Activated CD8-positive, alpha-beta T cell treated with anti-CD3 and anti-CD28 coated beads for 36 hours (primary cell): ENCODE results near the gene CRAT. TPM values are rescaled to one million over a fixed set of nuclear protein-coding genes. Genes with fewer than 3 reads are reported as not detected.

Source experiments
- ATAC-seq: fragments of 200-7000 bp; cut with Tn5 transposase; one replicate; pipeline ENCODE4 v1.10.0; 2021; ENCODE audit warnings: mild to moderate bottlenecking, moderate library complexity
- CTCF ChIA-PET: fragments of 350-600 bp; sonication (Branson Sonifier 250); formaldehyde crosslinking; loops from one replicate; lab custom pipeline; 2021; ENCODE audit warnings: antibody characterized with exemption; lab: Charles Lee
- POLR2A ChIA-PET: fragments of 350-600 bp; sonication (Branson Sonifier 250); formaldehyde crosslinking; loops from one replicate; lab custom pipeline; 2021; ENCODE audit warnings: antibody characterized with exemption; lab: Charles Lee
- DNase-seq: peaks from one replicate; pipeline ENCODE4 v3.0.0-alpha.2; 2020
- H3K27ac Mint-ChIP-seq: one replicate; pipeline ENCODE4 v1.8.0; 2021; ENCODE audit warnings: mild to moderate bottlenecking, mixed read lengths
- H3K27me3 Mint-ChIP-seq: one replicate; pipeline ENCODE4 v1.8.0; 2021; ENCODE audit warnings: mixed read lengths
- H3K36me3 Mint-ChIP-seq: one replicate; pipeline ENCODE4 v1.8.0; 2021; ENCODE audit warnings: low read depth, mixed read lengths
- H3K4me1 Mint-ChIP-seq: one replicate; pipeline ENCODE4 v1.8.0; 2021; ENCODE audit warnings: low read depth, mixed read lengths
- H3K4me3 Mint-ChIP-seq: one replicate; pipeline ENCODE4 v1.8.0; 2021; ENCODE audit warnings: mild to moderate bottlenecking, moderate library complexity, mixed read lengths
- H3K9me3 Mint-ChIP-seq: one replicate; pipeline ENCODE4 v1.8.0; 2021; ENCODE audit warnings: mixed read lengths
- intact Hi-C: fragments of 100-400 bp; cut with micrococcal nuclease; formaldehyde crosslinking; loops from one replicate; pipeline ENCODE4 v1.10.0; 2022
- total RNA-seq, 2 experiments: library from RNA; stranded (reverse); gene quantifications; one replicate each; pipeline ENCODE4 v1.2.3, GENCODE V29; 2021
- TF ChIP-seq, protein P1 (sequence below): fragments of 200-600 bp; IDR thresholded peaks from one replicate; pipeline ENCODE4 v1.8.0; 2022; ENCODE audit warnings: antibody characterized with exemption, mild to moderate bottlenecking

The CRAT gene
- total RNA-seq, 2 experiments from 2014 or later: 11.8 to 12.7 TPM

DNA sequence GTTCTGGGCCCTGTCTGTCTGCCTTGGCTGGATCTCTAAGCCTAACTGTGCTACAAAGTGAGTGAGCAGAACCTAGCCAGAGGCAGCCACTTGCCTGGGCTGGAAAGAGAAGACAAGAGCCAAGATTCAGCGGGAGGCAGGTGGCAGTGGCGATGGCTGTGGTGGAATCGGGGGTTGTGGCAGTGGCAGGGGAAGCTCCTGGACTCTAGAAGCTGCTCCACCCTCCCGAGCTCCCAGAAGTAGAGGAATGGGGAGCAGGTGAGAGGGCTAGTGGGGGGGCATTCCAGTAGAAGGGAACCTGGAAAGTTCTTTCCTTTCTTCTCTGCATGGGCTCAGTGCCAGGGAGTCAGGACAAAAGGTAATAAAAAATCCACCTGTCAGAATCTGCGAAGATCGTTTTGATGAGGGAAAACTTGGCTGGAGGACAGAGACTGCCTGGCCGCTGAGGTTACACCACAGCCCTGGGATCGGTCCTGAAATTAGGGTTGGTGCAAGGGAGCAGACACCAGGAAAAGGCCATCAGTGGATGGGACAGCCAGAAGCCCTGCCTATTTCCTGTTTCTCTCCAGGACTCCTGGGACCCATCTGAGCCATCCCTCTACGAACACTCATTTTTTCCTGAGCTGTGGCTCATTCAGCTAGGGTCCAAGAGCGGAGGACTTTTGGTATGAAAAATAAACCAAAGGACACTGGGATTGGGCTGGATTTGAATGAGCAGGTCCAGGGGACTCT lies 1.6 kb downstream of the CRAT start:
- TF ChIP-seq, protein P1, sequence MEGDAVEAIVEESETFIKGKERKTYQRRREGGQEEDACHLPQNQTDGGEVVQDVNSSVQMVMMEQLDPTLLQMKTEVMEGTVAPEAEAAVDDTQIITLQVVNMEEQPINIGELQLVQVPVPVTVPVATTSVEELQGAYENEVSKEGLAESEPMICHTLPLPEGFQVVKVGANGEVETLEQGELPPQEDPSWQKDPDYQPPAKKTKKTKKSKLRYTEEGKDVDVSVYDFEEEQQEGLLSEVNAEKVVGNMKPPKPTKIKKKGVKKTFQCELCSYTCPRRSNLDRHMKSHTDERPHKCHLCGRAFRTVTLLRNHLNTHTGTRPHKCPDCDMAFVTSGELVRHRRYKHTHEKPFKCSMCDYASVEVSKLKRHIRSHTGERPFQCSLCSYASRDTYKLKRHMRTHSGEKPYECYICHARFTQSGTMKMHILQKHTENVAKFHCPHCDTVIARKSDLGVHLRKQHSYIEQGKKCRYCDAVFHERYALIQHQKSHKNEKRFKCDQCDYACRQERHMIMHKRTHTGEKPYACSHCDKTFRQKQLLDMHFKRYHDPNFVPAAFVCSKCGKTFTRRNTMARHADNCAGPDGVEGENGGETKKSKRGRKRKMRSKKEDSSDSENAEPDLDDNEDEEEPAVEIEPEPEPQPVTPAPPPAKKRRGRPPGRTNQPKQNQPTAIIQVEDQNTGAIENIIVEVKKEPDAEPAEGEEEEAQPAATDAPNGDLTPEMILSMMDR: no peak
- H3K36me3 Mint-ChIP-seq: peaks cover 4% of the 10 kb centered on the region

DNA sequence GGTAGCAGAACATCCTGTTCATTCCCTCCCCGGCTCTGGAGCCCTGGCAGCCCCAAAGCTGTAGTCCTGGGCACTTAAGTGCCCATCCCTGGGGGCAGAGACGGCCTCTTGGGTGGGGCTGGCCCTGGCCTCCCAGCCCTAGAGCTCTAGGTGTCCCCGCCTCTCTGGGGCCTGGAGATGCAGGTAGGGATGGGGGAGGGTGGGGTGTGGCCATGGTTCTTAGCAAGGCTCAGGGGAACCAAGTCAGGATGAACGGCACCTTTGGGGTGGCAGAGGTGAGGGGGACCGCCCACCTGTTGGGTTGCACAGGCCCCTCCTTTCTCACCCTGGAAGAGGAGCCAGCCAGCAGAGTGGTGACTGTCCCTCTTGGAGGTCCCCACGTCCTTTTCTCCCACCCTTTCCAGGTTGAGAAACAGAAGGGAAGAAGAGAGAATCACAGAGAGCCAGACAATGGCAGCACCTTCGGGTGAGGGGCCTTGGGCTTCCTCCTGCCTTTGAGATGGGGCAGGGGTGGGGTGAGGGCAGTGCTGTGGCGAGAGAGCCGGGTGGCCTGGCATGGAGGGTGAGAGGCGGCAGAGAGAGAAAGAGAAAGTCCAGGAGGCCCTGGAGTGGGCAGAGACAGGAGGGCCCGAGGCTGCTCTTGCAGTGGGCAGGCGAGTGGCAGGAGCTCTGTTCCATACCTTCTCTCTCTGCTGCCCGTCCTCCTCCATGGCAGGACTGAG lies 2.3 kb downstream of the CRAT start:
- Mint-ChIP-seq H3K4me1 (peaks cover 11% of the 10 kb centered on the region), H3K36me3 (peaks cover 4% of the 10 kb centered on the region), H3K4me3 (no peak overlapping the region), H3K27ac (no peak overlapping the region), H3K27me3 (no peaks in the 10 kb centered on the region), H3K9me3 (no peaks in the 10 kb centered on the region)
- CTCF ChIA-PET: interaction anchor here (1.2 kb wide), 1 partner anchor 10 kb away, joined by 3 read pairs; no protein-coding TSS in a partner anchor
- POLR2A ChIA-PET: interaction anchor here (1.0 kb wide), 1 partner anchor 21 kb away, joined by 3 read pairs; no protein-coding TSS in a partner anchor
- ATAC-seq: no peak
- intact Hi-C loops: no loop called here
- TF ChIP-seq, protein P1: no peak
- no peak for DNase-seq

More for the DNA sequence above, 1.6 kb downstream of the CRAT start:
- intact Hi-C loops: no loop called here
- H3K27me3 Mint-ChIP-seq: no peaks in the 10 kb centered on the region
- POLR2A ChIA-PET: interaction anchor here (1.0 to 1.1 kb wide), 3 partner anchors 14 to 22 kb away, joined by 3 to 7 read pairs (median 3); no protein-coding TSS in a partner anchor
- no peak overlapping the region for H3K27ac Mint-ChIP-seq
- no peak for ATAC-seq
- peak overlapping the region; percentile 87 for H3K4me3 Mint-ChIP-seq
- CTCF ChIA-PET: interaction anchor here (1.2 to 1.5 kb wide), 2 partner anchors 11 to 23 kb away, joined by 3 to 5 read pairs; no protein-coding TSS in a partner anchor
- H3K9me3 Mint-ChIP-seq: no peaks in the 10 kb centered on the region
- H3K4me1 Mint-ChIP-seq: peaks cover 18% of the 10 kb centered on the region
- DNase-seq: no peak

GRCh38 chr9:129107651-129108050 lies 2.9 kb downstream of the CRAT start:
- H3K27me3 Mint-ChIP-seq: no peaks in the 10 kb centered on the region
- ATAC-seq (no peak), DNase-seq (no peak)
- peaks cover 11% of the 10 kb centered on the region for H3K4me1 Mint-ChIP-seq
- intact Hi-C loops: no loop called here
- H3K36me3 Mint-ChIP-seq: peaks cover 4% of the 10 kb centered on the region
- H3K27ac Mint-ChIP-seq: no peak overlapping the region
- CTCF ChIA-PET: no interaction called here
- no peak overlapping the region for H3K4me3 Mint-ChIP-seq
- TF ChIP-seq, protein P1: no peak
- H3K9me3 Mint-ChIP-seq: no peaks in the 10 kb centered on the region
- POLR2A ChIA-PET: interaction anchor here (1.0 kb wide), 1 partner anchor 20 kb away, joined by 3 read pairs; no protein-coding TSS in a partner anchor

DNA sequence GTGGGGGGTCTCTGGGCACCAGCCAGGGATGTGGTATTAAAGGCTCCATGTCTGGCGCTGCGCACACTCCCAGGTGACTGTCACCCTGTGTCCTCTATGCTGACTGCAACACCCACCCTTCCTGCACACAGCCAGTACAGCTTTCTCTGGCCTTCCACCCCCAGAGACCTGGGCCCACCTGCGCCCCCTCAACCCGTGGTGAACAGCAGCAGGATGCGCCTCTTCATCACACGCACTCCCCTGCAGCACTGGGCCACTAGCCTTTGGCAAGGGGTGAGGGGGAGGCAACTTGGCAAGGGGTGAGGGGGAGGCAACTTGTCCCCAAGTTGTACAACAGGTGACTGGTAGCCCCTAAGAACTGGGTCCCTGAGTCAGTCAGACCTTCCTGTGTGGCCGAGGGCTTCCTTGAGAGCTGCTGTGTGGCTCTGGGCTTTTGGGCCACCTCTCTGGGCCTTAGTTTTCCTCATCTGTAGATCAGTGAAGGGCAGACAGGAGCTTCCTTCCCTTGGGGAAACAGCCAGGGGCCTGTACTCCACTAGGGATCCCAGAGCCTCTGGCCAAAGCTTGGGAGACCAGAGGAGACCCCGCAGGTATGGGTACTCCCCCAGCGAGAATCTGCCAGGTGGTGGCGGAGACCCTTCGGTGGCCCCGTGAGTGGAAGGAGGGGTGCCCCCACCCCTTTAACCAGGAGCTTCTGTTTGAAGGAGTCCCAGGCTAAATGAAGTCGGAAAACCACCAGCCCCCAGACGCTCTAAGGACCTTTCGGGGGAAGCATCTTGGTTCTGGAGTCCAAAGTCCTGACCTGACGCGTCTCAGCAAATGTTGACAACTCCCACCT lies 4.5 kb downstream of the CRAT start:
- H3K4me3 Mint-ChIP-seq: no peak overlapping the region
- intact Hi-C loops: no loop called here
- H3K27ac Mint-ChIP-seq: no peak overlapping the region
- no peak for ATAC-seq
- H3K27me3 Mint-ChIP-seq: no peaks in the 10 kb centered on the region
- ChIA-PET CTCF (interaction anchor here (0.9 kb wide), 1 partner anchor 26 kb away, joined by 3 read pairs; no protein-coding TSS in a partner anchor), POLR2A (no interaction called here)
- peaks cover 5% of the 10 kb centered on the region for H3K4me1 Mint-ChIP-seq
- no peaks in the 10 kb centered on the region for H3K36me3 Mint-ChIP-seq
- no peaks in the 10 kb centered on the region for H3K9me3 Mint-ChIP-seq
- no peak for DNase-seq
- TF ChIP-seq, protein P1: no peak
